HUES64 (cell line): ENCODE results near the gene IL19.

ENCODE experiments used
- H3K27ac ChIP-seq: 2 replicates; pipeline ENCODE4 v1.7.0; 2013; ENCODE audit warnings: low read depth, low read length, inconsistent platforms
- H3K27me3 ChIP-seq: 2 replicates; pipeline ENCODE4 v1.6.1; 2013; ENCODE audit warnings: mild to moderate bottlenecking, low read length; ENCODE audit not compliant: insufficient read depth
- H3K36me3 ChIP-seq: 2 replicates; pipeline ENCODE4 v1.6.1; 2013; ENCODE audit warnings: mild to moderate bottlenecking, low read length; ENCODE audit not compliant: insufficient read depth
- H3K4me1 ChIP-seq: 2 replicates; pipeline ENCODE4 v1.6.1; 2013; ENCODE audit warnings: mild to moderate bottlenecking, low read length, moderate library complexity; ENCODE audit not compliant: insufficient read depth
- H3K4me3 ChIP-seq: 2 replicates; pipeline ENCODE4 v1.5.1; 2013; ENCODE audit warnings: mild to moderate bottlenecking, low read length, moderate library complexity
- H3K9ac ChIP-seq: 2 replicates; pipeline ENCODE4 v1.6.1; 2013; ENCODE audit warnings: mild to moderate bottlenecking, low read depth, low read length
- H3K9me3 ChIP-seq: 2 replicates; pipeline ENCODE4 v1.6.1; 2013; ENCODE audit warnings: low read depth, low read length; ENCODE audit not compliant: insufficient read depth
- WGBS: fragments of 150-250, 120-280 bp; methylation state at CpG from one replicate; pipeline ENCODE4 v1.1.7; 2013; ENCODE audit warnings: missing lambda C conversion rate; 5-methylcytosine and 5-hydroxymethylcytosine counted together

The IL19 gene

DNA sequence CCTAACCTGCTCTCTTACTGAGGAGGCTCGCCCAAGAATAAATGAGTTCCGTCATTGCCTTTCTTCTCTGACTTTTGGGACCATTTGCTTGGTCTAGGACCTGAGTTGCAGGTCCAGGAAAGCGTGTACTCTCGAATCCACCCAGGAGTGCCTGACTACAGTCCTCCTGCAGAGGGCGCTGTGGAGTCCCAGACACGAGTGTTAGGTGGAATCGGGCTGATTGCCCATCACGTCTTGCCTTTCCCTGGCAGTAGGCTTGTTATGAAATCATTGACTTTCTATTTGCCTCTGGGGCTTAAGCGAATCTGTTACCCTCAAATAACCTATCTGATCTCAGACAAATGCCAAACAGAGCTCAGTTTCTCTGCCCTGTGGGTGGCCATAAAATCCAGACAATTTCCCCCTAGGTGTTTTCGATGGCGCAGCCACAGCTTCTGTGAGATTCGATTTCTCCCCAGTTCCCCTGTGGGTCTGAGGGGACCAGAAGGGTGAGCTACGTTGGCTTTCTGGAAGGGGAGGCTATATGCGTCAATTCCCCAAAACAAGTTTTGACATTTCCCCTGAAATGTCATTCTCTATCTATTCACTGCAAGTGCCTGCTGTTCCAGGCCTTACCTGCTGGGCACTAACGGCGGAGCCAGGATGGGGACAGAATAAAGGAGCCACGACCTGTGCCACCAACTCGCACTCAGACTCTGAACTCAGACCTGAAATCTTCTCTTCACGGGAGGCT, 94.5 kb downstream of the IL19 start, which contains the start of gene IL20:
IL20 (plus strand) TSS at position 685 of the 733 bp plus-strand sequence. CDS start 230 bp downstream, outside the sequence.
- Histone ChIP-seq H3K4me3 (no peak within 1 kb of the TSS), H3K27ac (no peak within 1 kb of the TSS), H3K36me3 (no peaks in the 10 kb centered on the region), H3K9me3 (no peaks in the 10 kb centered on the region), H3K27me3 (no peaks in the 10 kb centered on the region), H3K9ac (no peak within 1 kb of the TSS), H3K4me1 (no peaks in the 10 kb centered on the region)
- 58% methylated on average over 19 of the region's 19 CpGs for WGBS

DNA sequence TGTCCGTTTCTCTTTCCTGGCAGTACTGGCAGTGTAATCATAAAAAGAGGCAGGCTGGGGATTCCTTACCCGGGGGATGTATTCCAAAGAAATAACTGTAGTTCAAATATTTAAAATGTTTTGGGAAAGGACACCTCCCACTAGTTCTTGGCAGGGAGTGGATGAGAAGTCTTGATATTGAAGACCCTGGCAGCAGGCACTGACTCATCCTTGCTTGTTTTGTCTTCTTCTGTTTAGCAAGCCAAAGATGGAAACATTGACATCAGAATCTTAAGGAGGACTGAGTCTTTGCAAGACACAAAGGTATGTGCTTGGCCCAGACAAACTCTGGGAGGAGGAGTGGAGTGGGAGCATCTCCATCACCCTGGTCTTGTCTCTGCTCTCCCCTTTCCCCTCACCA, 95.5 kb downstream of the IL19 start:
- Histone ChIP-seq H3K4me1 (no peaks in the 10 kb centered on the region), H3K4me3 (no peak overlapping the region), H3K36me3 (no peaks in the 10 kb centered on the region), H3K27me3 (no peaks in the 10 kb centered on the region), H3K9me3 (no peaks in the 10 kb centered on the region), H3K9ac (no peak overlapping the region), H3K27ac (no peak overlapping the region)
- no CpG with 5 or more reads among the region's 2 CpGs for WGBS

DNA sequence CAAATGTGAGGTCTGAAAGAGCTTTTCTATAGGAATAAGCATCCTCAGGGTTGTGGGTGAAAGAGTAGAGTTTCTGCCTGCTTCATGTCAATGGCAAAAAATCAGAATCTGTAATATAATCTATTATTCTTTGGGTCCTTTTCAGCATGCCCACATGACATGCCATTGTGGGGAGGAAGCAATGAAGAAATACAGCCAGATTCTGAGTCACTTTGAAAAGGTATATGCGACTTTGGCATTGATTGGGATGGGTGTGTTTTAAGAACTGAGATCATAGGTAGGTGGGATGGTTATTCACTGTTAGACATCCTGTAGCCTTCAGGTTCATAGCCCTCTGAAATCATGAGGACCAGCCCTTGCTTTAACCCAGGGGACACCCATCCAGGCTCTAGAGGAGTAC, 96.7 kb downstream of the IL19 start:
- no peaks in the 10 kb centered on the region for H3K4me1 ChIP-seq
- no peaks in the 10 kb centered on the region for H3K27me3 ChIP-seq
- H3K9me3 ChIP-seq, result no peaks in the 10 kb centered on the region
- H3K36me3 ChIP-seq, result no peaks in the 10 kb centered on the region
- H3K27ac ChIP-seq, result no peak overlapping the region
- 88% methylated on average over 1 of the region's 1 CpG for WGBS
- no peak overlapping the region for H3K4me3 ChIP-seq
- H3K9ac ChIP-seq, result no peak overlapping the region

DNA sequence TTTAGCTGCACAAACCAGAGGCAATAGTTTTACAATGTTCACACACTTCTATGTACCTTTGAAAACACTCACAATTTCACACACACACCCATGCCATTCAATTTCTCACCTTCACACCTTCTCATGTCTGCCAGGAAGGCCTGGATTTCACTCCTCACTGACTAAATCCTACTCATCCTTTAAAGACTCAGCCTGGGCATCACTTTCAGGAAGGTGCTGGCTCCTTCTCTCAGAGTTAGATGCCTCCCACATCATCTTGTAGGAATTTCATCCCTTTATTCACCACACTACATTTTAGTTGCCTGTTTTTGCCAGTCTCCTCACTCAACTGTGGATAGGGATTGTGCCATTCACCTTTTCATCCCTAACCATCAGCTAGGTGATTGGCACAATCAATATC, 97.1 kb downstream of the IL19 start:
- no peaks in the 10 kb centered on the region for H3K9me3 ChIP-seq
- no peak overlapping the region for H3K9ac ChIP-seq
- H3K4me3 ChIP-seq, result no peak overlapping the region
- H3K27me3 ChIP-seq, result no peaks in the 10 kb centered on the region
- H3K27ac ChIP-seq, result no peak overlapping the region
- H3K4me1 ChIP-seq, result no peaks in the 10 kb centered on the region
- H3K36me3 ChIP-seq, result no peaks in the 10 kb centered on the region

DNA sequence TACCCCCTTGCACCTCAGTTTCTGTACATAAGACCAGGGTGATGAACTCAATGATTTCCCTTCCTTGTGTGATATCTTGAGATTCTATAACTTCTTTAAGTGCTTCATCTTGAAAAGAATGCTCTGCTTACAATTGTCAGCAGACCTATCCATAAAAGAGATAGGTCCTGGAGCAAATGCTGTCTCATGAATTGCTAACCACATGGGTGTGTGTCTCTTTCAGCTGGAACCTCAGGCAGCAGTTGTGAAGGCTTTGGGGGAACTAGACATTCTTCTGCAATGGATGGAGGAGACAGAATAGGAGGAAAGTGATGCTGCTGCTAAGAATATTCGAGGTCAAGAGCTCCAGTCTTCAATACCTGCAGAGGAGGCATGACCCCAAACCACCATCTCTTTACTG, 97.7 kb downstream of the IL19 start:
- Histone ChIP-seq H3K27me3 (no peaks in the 10 kb centered on the region), H3K9ac (no peak overlapping the region), H3K36me3 (no peaks in the 10 kb centered on the region), H3K9me3 (no peaks in the 10 kb centered on the region), H3K4me1 (no peaks in the 10 kb centered on the region), H3K4me3 (no peak overlapping the region), H3K27ac (no peak overlapping the region)
- WGBS, result 67% methylated on average over 1 of the region's 1 CpG

DNA sequence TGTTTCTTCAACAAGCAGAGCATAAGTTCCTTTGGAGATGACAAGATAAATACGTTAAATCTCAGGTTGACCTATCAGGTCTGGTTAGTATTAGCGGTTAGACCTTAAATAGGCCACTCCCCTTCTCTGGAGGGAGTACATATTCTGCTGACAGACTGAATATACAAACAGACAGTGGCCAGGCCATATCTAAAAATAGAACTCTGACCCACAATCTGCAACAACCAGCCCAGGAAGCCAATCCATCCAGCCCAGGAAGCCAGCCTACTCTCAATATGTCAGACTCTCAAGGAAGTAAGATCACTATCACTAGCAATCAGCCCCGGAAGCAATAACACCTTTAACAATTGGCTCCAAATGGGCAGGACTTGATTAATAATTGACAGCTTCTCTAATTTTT, 101.6 kb downstream of the IL19 start:
- Histone ChIP-seq H3K27ac (no peak overlapping the region), H3K4me3 (no peak overlapping the region), H3K4me1 (no peaks in the 10 kb centered on the region), H3K27me3 (no peaks in the 10 kb centered on the region), H3K9me3 (0 out of 2 replicates have a peak, but pooled peaks cover 4% of the 10 kb centered on the region), H3K9ac (no peak overlapping the region), H3K36me3 (no peaks in the 10 kb centered on the region)
- 99% methylated on average over 3 of the region's 3 CpGs for WGBS

DNA sequence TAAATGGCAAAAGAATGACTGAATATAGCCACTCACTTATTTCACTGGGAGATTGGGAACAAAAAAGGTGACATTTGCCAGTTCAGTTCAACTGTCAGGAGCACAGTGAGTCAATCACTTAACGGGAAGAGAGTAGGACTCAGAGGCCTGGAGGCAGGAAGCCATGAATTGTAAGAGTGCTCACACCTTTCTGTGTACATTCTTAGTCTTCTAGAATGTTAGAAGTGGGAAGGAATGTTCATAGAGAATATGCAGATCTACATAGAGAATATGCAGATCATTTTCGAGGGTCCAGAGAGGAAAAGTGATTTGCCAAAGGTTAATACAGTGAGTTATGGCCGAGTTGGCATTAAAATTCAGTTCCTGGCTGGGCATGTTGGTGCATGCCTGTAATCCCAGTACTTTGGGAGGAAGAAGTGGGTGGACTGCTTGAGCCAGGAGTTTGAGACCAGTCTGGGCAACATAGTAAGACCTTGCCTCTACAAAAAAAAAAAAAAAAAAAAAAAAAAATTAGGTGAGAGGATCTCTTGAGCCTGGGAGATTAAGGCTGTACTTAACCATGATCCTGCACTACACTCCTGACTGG, 103.1 kb downstream of the IL19 start:
- H3K27ac ChIP-seq, result no peak overlapping the region
- H3K4me1 ChIP-seq, result no peaks in the 10 kb centered on the region
- H3K9me3 ChIP-seq, result peaks cover 16% of the 10 kb centered on the region
- no peak overlapping the region for H3K9ac ChIP-seq
- WGBS, result 91% methylated on average over 3 of the region's 3 CpGs
- no peak overlapping the region for H3K4me3 ChIP-seq
- no peaks in the 10 kb centered on the region for H3K36me3 ChIP-seq
- H3K27me3 ChIP-seq, result no peaks in the 10 kb centered on the region

DNA sequence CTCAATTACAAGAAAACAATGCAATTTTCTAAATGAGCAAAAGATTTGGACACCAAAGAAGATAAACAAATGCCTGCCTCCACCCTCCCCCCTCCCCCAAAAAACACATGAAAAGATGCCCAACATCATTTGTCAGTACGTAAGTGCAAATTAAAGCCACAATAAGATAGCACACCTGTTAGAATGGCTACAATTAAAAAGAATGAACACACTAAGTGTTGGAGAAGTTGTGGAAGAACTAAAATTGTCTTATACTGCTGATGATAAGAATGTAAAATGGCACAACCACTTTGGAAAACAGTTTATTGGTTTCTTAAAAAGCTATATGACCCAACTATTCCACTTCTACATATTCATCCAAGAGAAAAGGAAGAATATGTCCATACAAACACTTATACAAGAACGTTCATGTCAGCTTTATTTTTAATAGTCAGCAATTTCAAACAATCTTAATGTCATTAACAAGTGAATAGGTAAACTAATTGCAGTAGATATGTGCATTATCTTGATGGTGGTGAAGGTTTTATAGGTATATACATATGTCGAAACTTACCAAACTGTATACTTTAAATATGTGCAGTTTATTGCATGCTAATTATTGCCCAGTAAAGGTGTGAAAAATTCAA, 105.3 kb downstream of the IL19 start:
- peaks cover 20% of the 10 kb centered on the region for H3K9me3 ChIP-seq
- no peak overlapping the region for H3K27ac ChIP-seq
- 90% methylated on average over 2 of the region's 3 CpGs for WGBS

DNA sequence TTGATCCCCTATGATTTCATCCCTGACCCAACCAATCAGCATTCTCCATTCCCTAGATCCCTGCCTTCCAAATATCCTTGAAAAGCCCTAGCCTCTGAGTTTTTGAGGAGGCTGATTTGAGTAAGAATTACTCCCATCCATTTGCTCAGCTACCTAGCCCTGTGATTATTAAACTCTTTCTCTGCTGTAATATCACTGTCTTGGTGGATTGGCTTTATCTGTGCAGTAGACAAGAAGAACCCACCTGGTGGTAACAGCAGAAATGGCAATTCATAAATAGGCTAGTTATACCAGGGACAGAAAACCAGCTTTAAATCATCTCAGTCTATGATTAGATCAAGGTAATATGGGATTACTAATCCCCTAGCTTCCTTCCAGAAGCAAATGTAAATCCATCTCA, 107.9 kb downstream of the IL19 start:
- H3K9ac ChIP-seq, result no peak overlapping the region
- H3K9me3 ChIP-seq, result peaks cover 20% of the 10 kb centered on the region
- H3K27me3 ChIP-seq, result no peaks in the 10 kb centered on the region
- H3K27ac ChIP-seq, result no peak overlapping the region
- H3K4me3 ChIP-seq, result no peak overlapping the region
- no peaks in the 10 kb centered on the region for H3K4me1 ChIP-seq
- H3K36me3 ChIP-seq, result no peaks in the 10 kb centered on the region

More for the DNA sequence above, 105.3 kb downstream of the IL19 start:
- Histone ChIP-seq H3K27me3 (no peaks in the 10 kb centered on the region), H3K9ac (no peak overlapping the region), H3K4me3 (no peak overlapping the region), H3K36me3 (no peaks in the 10 kb centered on the region), H3K4me1 (no peaks in the 10 kb centered on the region)

DNA sequence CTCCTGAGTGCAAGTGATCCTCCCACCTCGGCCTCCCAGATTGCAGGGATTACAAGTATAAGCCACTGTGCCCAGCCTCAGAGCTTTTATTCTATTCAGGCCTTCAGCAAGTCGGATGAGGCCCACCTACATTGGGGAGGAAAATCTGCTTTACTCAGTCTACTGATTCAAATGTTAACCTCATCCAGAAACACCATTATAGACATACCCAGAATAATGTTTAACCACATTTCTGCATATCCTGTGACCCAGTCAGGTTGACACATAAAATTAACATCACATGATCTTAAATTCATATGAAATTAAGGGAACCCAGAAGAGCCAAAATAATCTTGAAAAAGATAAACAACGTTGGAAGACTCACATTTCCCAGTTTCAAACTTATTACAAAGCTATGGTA, 109.7 kb downstream of the IL19 start:
- 86% methylated on average over 3 of the region's 3 CpGs for WGBS
- Histone ChIP-seq H3K4me1 (no peaks in the 10 kb centered on the region), H3K36me3 (no peaks in the 10 kb centered on the region), H3K9ac (no peak overlapping the region), H3K27ac (no peak overlapping the region), H3K27me3 (no peaks in the 10 kb centered on the region), H3K9me3 (peaks cover 20% of the 10 kb centered on the region), H3K4me3 (no peak overlapping the region)

DNA sequence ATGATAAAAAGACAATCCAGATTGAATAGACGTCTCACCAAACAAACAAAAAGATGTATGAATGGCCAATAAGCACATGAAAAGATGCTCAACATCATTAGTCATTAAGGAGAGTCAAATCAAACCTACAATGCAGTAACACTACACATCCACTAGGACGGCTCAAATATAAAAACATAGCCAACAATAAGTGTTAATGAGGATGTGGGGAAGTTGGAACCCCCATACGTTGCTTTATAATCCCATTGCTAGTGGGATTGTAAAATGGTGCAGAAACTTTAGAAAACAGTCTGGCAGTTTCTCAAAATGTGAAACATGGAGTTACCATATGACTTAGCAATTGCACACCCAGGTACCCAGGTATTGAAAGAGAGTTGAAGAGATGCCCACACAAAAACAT, 112.0 kb downstream of the IL19 start:
- WGBS, result 74% methylated on average over 2 of the region's 3 CpGs
- peaks cover 14% of the 10 kb centered on the region for H3K9me3 ChIP-seq
- no peak overlapping the region for H3K4me3 ChIP-seq
- H3K9ac ChIP-seq, result no peak overlapping the region
- H3K4me1 ChIP-seq, result no peaks in the 10 kb centered on the region
- no peak overlapping the region for H3K27ac ChIP-seq
- no peaks in the 10 kb centered on the region for H3K36me3 ChIP-seq
- no peaks in the 10 kb centered on the region for H3K27me3 ChIP-seq
